Measurements from ENCODE around the gene TK1. TPM values are rescaled to one million over a fixed set of nuclear protein-coding genes. Genes with fewer than 3 reads are reported as not detected.

The TK1 gene
- polyA plus RNA-seq, 1 of the 3 experiments (the other 2 are of a cell fraction), result 112 TPM

DNA sequence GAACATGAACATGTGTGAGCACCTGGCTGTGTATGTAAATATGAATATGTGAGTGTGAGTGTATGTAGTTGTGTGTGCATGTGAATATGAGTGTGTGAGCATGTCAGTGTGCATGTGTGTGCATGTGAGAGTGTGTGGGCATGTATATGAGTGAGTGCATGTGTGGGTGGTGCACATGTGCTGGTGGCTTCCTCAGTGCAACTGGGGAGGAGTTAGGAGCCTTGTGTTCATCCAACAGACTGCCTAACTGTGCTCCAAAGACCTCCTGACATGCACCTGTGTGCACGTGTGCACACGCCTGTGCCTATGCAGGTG is 46.0 kb upstream of the TK1 start:
- H2AFZ ChIP-seq (ENCODE audit: low read depth), result no peak overlapping the region
- H3K9me3 ChIP-seq, result no peaks in the 10 kb centered on the region
- TF ChIP-seq, protein P1, sequence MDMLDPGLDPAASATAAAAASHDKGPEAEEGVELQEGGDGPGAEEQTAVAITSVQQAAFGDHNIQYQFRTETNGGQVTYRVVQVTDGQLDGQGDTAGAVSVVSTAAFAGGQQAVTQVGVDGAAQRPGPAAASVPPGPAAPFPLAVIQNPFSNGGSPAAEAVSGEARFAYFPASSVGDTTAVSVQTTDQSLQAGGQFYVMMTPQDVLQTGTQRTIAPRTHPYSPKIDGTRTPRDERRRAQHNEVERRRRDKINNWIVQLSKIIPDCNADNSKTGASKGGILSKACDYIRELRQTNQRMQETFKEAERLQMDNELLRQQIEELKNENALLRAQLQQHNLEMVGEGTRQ (IDR thresholded peaks at IDR 0.05; ENCODE audit: borderline replicate concordance, low read depth, low read length), result no peak
- TF ChIP-seq, protein P2, sequence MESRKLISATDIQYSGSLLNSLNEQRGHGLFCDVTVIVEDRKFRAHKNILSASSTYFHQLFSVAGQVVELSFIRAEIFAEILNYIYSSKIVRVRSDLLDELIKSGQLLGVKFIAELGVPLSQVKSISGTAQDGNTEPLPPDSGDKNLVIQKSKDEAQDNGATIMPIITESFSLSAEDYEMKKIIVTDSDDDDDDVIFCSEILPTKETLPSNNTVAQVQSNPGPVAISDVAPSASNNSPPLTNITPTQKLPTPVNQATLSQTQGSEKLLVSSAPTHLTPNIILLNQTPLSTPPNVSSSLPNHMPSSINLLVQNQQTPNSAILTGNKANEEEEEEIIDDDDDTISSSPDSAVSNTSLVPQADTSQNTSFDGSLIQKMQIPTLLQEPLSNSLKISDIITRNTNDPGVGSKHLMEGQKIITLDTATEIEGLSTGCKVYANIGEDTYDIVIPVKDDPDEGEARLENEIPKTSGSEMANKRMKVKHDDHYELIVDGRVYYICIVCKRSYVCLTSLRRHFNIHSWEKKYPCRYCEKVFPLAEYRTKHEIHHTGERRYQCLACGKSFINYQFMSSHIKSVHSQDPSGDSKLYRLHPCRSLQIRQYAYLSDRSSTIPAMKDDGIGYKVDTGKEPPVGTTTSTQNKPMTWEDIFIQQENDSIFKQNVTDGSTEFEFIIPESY (IDR thresholded peaks at IDR 0.05; ENCODE audit: borderline replicate concordance, low read depth), result no peak
- TF ChIP-seq TAF1 (IDR thresholded peaks at IDR 0.05; ENCODE audit: borderline replicate concordance, low read depth, low read length) (no peak), SIN3A (IDR thresholded peaks at IDR 0.05; ENCODE audit: borderline replicate concordance, low read depth, low read length) (no peak), RXRA (IDR thresholded peaks at IDR 0.05; ENCODE audit: borderline replicate concordance, low read depth) (no peak), JUND (IDR thresholded peaks at IDR 0.05) (no peak), TCF12 (IDR thresholded peaks at IDR 0.05) (no peak), FOXM1 (IDR thresholded peaks at IDR 0.05; ENCODE audit: low read depth) (no peak), GABPA (IDR thresholded peaks at IDR 0.05; ENCODE audit: low read depth) (no peak)
- TF ChIP-seq, protein P3, sequence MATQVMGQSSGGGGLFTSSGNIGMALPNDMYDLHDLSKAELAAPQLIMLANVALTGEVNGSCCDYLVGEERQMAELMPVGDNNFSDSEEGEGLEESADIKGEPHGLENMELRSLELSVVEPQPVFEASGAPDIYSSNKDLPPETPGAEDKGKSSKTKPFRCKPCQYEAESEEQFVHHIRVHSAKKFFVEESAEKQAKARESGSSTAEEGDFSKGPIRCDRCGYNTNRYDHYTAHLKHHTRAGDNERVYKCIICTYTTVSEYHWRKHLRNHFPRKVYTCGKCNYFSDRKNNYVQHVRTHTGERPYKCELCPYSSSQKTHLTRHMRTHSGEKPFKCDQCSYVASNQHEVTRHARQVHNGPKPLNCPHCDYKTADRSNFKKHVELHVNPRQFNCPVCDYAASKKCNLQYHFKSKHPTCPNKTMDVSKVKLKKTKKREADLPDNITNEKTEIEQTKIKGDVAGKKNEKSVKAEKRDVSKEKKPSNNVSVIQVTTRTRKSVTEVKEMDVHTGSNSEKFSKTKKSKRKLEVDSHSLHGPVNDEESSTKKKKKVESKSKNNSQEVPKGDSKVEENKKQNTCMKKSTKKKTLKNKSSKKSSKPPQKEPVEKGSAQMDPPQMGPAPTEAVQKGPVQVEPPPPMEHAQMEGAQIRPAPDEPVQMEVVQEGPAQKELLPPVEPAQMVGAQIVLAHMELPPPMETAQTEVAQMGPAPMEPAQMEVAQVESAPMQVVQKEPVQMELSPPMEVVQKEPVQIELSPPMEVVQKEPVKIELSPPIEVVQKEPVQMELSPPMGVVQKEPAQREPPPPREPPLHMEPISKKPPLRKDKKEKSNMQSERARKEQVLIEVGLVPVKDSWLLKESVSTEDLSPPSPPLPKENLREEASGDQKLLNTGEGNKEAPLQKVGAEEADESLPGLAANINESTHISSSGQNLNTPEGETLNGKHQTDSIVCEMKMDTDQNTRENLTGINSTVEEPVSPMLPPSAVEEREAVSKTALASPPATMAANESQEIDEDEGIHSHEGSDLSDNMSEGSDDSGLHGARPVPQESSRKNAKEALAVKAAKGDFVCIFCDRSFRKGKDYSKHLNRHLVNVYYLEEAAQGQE (IDR thresholded peaks at IDR 0.05; ENCODE audit: low read depth, low read length), result no peak
- TF ChIP-seq, protein P4, sequence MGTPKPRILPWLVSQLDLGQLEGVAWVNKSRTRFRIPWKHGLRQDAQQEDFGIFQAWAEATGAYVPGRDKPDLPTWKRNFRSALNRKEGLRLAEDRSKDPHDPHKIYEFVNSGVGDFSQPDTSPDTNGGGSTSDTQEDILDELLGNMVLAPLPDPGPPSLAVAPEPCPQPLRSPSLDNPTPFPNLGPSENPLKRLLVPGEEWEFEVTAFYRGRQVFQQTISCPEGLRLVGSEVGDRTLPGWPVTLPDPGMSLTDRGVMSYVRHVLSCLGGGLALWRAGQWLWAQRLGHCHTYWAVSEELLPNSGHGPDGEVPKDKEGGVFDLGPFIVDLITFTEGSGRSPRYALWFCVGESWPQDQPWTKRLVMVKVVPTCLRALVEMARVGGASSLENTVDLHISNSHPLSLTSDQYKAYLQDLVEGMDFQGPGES (IDR thresholded peaks at IDR 0.05; ENCODE audit: low read depth, low read length), result no peak
- TF ChIP-seq, protein P5, sequence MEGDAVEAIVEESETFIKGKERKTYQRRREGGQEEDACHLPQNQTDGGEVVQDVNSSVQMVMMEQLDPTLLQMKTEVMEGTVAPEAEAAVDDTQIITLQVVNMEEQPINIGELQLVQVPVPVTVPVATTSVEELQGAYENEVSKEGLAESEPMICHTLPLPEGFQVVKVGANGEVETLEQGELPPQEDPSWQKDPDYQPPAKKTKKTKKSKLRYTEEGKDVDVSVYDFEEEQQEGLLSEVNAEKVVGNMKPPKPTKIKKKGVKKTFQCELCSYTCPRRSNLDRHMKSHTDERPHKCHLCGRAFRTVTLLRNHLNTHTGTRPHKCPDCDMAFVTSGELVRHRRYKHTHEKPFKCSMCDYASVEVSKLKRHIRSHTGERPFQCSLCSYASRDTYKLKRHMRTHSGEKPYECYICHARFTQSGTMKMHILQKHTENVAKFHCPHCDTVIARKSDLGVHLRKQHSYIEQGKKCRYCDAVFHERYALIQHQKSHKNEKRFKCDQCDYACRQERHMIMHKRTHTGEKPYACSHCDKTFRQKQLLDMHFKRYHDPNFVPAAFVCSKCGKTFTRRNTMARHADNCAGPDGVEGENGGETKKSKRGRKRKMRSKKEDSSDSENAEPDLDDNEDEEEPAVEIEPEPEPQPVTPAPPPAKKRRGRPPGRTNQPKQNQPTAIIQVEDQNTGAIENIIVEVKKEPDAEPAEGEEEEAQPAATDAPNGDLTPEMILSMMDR (IDR thresholded peaks at IDR 0.05), result no peak
- H4K20me1 ChIP-seq (ENCODE audit: insufficient read depth), result no peaks in the 10 kb centered on the region
- CTCF ChIA-PET, result interaction anchor here (1.9 kb wide), 1 partner anchor 18 kb away, joined by 11 read pairs; no protein-coding TSS in a partner anchor
- H3K9me2 ChIP-seq, result no peaks in the 10 kb centered on the region
- POLR2A ChIA-PET, result no interaction called here
- H3K27me3 ChIP-seq (ENCODE audit: insufficient read depth), result peaks cover 21% of the 10 kb centered on the region
- no peak overlapping the region for H3K4me2 ChIP-seq
- peaks cover 0 to 23% of the 10 kb centered on the region in 2 experiments; a peak in 1 of 4 replicates for H3K4me1 ChIP-seq (ENCODE audit: control insufficient read depth in 1 of 2, insufficient read depth in 2 of 2, low read depth in 1 of 2, low read length in 1 of 2)
- WGBS (ENCODE audit: low lambda C conversion rate), result 80% methylated on average over 2 of the region's 2 CpGs
- H3K27ac ChIP-seq (ENCODE audit: low read depth in 2 of 2, low read length in 1 of 2), result no peak overlapping the region
- no peaks in the 10 kb centered on the region for H3K79me2 ChIP-seq (ENCODE audit: insufficient read depth)
- no peaks in the 10 kb centered on the region for H3F3A ChIP-seq (replicated peaks; ENCODE audit: insufficient read depth)
- H3K36me3 ChIP-seq (replicated peaks in 1 of 2; ENCODE audit: control insufficient read depth in 1 of 2, insufficient read depth in 2 of 2, low read length in 1 of 2), result no peaks in the 10 kb centered on the region
- DNase-seq, result no peak
- H3K9ac ChIP-seq, result no peak overlapping the region
- no peak overlapping the region for H3K4me3 ChIP-seq (ENCODE audit: low read depth in 2 of 2, low read length in 1 of 2)

Measured in SK-N-SH (cell line).